Central memory CD8-positive, alpha-beta T cell (primary cell): ENCODE results near the gene RBMS3.
A peak's percentile ranks its signal among the peaks of the same experiment; 100 is the strongest.
"Not testable (repeated sequence)": the region's sequence is repeated elsewhere in the genome, so short reads cannot be mapped to it uniquely, and the experiment has no call there.

Experiments used
- ATAC-seq: fragments of 150-1000 bp; cut with Tn5 transposase; replicated peaks from 2 replicates; pipeline ENCODE4 v1.10.0; 2022; ENCODE audit warnings: mild to moderate bottlenecking, moderate FRiP score, moderate number of reproducible peaks; ENCODE audit not compliant: poor library complexity, severe bottlenecking; ENCODE audit errors: extremely low read depth
- DNase-seq, 2 donors: peaks; one replicate each; pipeline ENCODE4 v3.0.0; 2021; ENCODE audit warnings: low spot score in 2 of 2
- H3K27ac Mint-ChIP-seq: one replicate; pipeline ENCODE4 v1.8.0; 2022; ENCODE audit warnings: low read depth, mild to moderate bottlenecking, moderate library complexity, mixed read lengths
- H3K27me3 Mint-ChIP-seq: one replicate; pipeline ENCODE4 v1.8.0; 2022; ENCODE audit warnings: mixed read lengths
- H3K36me3 Mint-ChIP-seq: one replicate; pipeline ENCODE4 v1.8.0; 2022; ENCODE audit warnings: mild to moderate bottlenecking, moderate library complexity, mixed read lengths; ENCODE audit not compliant: insufficient read depth
- H3K4me1 Mint-ChIP-seq: one replicate; pipeline ENCODE4 v1.8.0; 2022; ENCODE audit warnings: mixed read lengths
- H3K4me3 Mint-ChIP-seq: one replicate; pipeline ENCODE4 v1.8.0; 2022; ENCODE audit warnings: mild to moderate bottlenecking, moderate library complexity, mixed read lengths
- H3K9me3 Mint-ChIP-seq: one replicate; pipeline ENCODE4 v1.8.0; 2022; ENCODE audit warnings: mixed read lengths

Gene RBMS3

DNA sequence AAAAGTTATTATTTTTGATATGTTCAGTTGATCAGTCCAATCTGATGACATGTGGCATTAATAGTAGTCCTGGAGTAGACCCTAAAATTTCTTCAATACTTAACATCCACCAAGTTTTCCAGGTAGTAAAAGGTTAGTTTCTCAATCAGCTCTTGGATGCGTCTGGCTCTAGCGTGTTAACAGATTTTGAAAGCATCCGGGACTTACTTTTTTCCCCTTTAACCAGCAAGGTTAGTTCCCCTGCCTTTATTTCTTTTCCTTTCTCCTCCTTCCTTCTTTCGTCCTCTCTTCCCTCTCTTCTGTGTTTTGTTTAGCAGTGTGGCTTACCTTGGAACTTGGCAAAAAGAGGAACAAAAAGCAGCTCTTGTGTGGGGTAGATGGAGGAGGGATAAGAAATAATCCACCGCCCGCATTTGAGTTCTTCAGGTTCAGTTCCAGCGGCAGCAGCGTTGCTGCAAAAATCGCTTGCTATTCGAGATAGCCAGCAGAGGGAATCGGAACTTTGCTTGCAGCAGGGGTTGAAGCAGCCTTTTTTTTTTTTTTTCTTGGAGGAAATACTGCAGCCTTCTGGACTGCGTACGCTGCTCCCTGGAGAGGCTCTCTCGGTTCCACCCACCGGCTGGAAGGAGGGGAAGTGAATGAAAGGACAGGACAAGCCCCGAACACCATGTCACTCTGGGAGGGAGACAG lies at the start of gene RBMS3:
Gene RBMS3, plus strand, starts transcription at position 668 of the 690 bp plus-strand sequence.
- DNase-seq, result no peak
- Mint-ChIP-seq H3K4me3 (peak within 1 kb of the TSS; percentile 72), H3K27me3 (peaks cover 26% of the 10 kb centered on the region), H3K27ac (peak within 1 kb of the TSS; percentile 89), H3K4me1 (peaks cover 19% of the 10 kb centered on the region), H3K36me3 (peaks cover 2% of the 10 kb centered on the region), H3K9me3 (no peaks in the 10 kb centered on the region)
- ATAC-seq, result no peak

- H3K27me3 Mint-ChIP-seq, result not testable (repeated sequence)
These were observed 47.7 kb upstream of the RBMS3 start for GRCh38 chr3:29233126-29233525.

DNA sequence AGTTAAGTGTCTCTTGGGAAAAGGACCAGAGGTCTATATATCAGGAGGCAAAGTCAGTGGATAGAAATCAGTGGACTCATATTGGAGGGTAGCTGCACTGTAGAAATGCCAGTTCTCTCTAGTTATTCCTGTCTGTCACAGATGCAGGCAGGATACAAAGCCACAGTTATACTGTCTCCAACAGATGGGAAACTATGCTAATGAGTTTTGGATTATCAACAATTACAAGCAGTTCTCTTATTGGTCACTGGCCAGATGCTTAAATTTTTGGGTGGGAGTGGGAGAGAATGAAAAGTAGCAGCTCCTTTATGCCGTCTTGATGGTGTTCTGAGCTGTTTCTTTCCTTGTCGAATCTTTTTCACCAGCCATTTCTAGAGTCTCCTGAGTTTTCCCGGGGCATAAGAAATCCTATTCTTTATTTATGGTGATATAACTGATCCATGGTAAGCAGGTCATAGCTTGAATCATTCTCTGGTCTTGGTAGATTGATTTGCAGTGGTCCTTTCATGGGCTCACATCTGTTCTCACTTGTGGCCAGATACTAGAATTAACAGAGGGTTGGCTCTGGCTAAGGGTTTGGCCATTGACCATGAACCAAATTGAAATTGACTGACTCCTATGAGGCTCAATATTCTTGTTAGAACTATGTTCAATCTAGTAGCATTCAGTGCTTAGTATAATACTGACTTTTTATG lies 44.6 kb upstream of the RBMS3 start:
- Mint-ChIP-seq H3K4me1 (no peaks in the 10 kb centered on the region), H3K36me3 (no peaks in the 10 kb centered on the region)
- no peak for ATAC-seq

More at GRCh38 chr3:29233126-29233525, 47.7 kb upstream of the RBMS3 start:
- H3K4me1 Mint-ChIP-seq, ATAC-seq, H3K36me3 Mint-ChIP-seq, H3K4me3 Mint-ChIP-seq, DNase-seq, H3K27ac Mint-ChIP-seq: not testable (repeated sequence)
- peaks cover 11% of the 10 kb centered on the region for H3K9me3 Mint-ChIP-seq

DNA sequence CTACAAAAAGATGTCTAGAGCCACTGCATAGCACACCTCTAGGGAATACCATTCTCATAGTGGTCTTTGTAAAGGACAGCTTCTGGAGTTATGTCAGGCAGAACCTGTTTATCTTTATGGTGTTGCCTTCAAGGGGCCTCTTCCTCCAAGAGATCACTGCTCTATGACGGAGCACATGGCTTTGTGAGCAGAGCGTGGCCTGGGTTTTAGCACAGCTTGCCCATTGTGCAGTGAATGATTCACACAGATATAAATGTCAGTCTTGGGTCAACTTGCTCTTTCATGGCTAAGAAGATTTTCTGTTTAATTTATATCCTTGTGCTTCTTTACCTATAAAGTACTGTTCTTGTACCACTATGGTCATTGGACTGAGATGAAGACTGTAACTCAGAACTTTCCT lies 41.5 kb upstream of the RBMS3 start:
- H3K4me3 Mint-ChIP-seq, result no peak overlapping the region
- no peaks in the 10 kb centered on the region for H3K27me3 Mint-ChIP-seq
- ATAC-seq, result no peak
- no peak for DNase-seq
- no peak overlapping the region for H3K27ac Mint-ChIP-seq
- H3K9me3 Mint-ChIP-seq, result no peaks in the 10 kb centered on the region
- H3K36me3 Mint-ChIP-seq, result no peaks in the 10 kb centered on the region
- no peaks in the 10 kb centered on the region for H3K4me1 Mint-ChIP-seq

More for the DNA sequence above, 44.6 kb upstream of the RBMS3 start:
- Mint-ChIP-seq H3K9me3 (peaks cover 4% of the 10 kb centered on the region), H3K27ac (no peak overlapping the region), H3K27me3 (no peaks in the 10 kb centered on the region), H3K4me3 (no peak overlapping the region)
- DNase-seq, result no peak

- Mint-ChIP-seq H3K36me3 (no peaks in the 10 kb centered on the region), H3K9me3 (no peaks in the 10 kb centered on the region), H3K4me1 (no peaks in the 10 kb centered on the region), H3K27ac (no peak overlapping the region), H3K4me3 (no peak overlapping the region), H3K27me3 (no peaks in the 10 kb centered on the region)
- ATAC-seq (no peak), DNase-seq (no peak)
These were observed 40.6 kb upstream of the RBMS3 start for GRCh38 chr3:29240248-29240647.

- H3K27me3 Mint-ChIP-seq, result no peaks in the 10 kb centered on the region
- DNase-seq (no peak), ATAC-seq (no peak)
- no peak overlapping the region for H3K27ac Mint-ChIP-seq
- no peaks in the 10 kb centered on the region for H3K9me3 Mint-ChIP-seq
- H3K36me3 Mint-ChIP-seq, result no peaks in the 10 kb centered on the region
- H3K4me1 Mint-ChIP-seq, result no peaks in the 10 kb centered on the region
- H3K4me3 Mint-ChIP-seq, result no peak overlapping the region
These were observed 40.0 kb upstream of the RBMS3 start for GRCh38 chr3:29240887-29241286.

DNA sequence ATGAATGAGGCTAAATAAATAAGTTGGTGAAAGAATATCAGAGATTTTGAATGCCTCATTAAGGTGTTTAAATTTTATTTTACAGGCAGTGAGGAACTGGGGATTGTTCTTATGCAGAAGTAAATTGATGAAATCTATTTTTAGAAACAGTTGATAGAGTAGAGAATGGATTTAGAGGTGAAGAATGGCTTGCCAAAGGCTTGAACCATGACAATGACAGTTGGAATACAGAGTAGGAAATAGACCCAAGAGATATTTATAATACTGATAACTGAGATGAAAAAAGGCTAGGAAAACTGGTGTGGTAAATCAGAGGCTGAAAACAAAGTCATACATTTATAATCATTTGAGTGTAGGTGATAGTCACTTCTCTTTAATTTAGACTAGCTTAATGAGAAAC lies 39.0 kb upstream of the RBMS3 start:
- DNase-seq (no peak), ATAC-seq (no peak)
- no peak overlapping the region for H3K4me3 Mint-ChIP-seq
- H3K36me3 Mint-ChIP-seq, result no peaks in the 10 kb centered on the region
- H3K4me1 Mint-ChIP-seq, result no peaks in the 10 kb centered on the region
- H3K9me3 Mint-ChIP-seq, result no peaks in the 10 kb centered on the region
- no peak overlapping the region for H3K27ac Mint-ChIP-seq
- no peaks in the 10 kb centered on the region for H3K27me3 Mint-ChIP-seq

GRCh38 chr3:29242296-29242695 lies 38.6 kb upstream of the RBMS3 start:
- Mint-ChIP-seq H3K9me3 (peaks cover 3% of the 10 kb centered on the region), H3K27me3 (no peaks in the 10 kb centered on the region), H3K4me1 (no peaks in the 10 kb centered on the region), H3K36me3 (no peaks in the 10 kb centered on the region), H3K27ac (no peak overlapping the region), H3K4me3 (no peak overlapping the region)
- ATAC-seq, result no peak
- no peak for DNase-seq

DNA sequence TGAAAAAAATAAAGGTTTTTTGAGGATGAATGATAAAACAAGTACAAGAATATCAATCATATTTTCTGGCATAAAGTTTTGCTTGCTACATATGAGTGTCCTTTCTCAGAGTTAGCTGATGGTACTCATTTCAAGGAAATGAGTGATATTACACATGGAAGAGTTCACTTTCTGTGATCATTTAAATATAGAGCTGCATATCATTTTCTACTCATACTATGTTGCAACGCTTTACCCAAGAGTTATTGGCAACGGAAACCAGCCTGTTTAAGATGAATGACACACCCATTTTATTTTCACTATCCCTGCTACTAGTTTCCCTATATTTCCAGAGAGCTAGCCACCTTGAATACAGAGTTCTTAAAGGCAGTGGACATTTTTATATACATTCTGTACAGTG lies 35.4 kb upstream of the RBMS3 start:
- DNase-seq, result no peak
- no peaks in the 10 kb centered on the region for H3K27me3 Mint-ChIP-seq
- no peak overlapping the region for H3K4me3 Mint-ChIP-seq
- H3K9me3 Mint-ChIP-seq, result peaks cover 6% of the 10 kb centered on the region
- H3K4me1 Mint-ChIP-seq, result no peaks in the 10 kb centered on the region
- no peak overlapping the region for H3K27ac Mint-ChIP-seq
- no peaks in the 10 kb centered on the region for H3K36me3 Mint-ChIP-seq
- no peak for ATAC-seq

DNA sequence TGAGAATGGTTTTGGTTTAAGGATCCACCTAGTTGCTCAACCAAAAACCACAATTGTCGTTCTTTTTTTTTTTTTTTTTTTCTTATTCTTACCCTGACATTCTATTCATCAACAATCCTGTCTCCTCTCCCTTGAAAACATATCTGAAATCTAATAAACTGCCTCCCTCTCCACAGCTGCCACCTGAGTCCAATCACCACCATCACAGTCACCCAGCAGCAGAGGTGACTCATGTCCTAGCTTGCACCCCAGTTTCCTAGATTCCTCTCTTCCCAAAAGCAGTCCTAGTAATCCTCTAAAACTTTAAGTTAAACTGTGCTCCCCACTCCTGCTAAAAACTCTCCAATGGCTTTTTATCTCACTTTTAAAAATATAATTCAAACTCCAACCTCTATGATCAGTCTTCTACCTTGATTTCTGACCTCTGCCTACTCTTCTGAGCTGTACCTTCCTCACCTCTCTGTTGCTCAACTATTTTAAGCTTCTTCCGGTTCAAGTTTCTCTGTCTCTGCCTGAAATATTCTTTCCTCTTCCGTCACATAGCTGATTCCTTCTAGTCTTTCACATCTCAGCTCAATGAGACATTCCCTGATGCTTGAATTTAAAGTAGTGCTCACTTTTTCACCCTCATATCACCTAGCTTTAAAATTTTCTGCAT lies 33.7 kb upstream of the RBMS3 start:
- no peaks in the 10 kb centered on the region for H3K27me3 Mint-ChIP-seq
- DNase-seq (no peak), ATAC-seq (no peak)
- H3K27ac Mint-ChIP-seq, result no peak overlapping the region
- peaks cover 6% of the 10 kb centered on the region for H3K9me3 Mint-ChIP-seq
- no peaks in the 10 kb centered on the region for H3K36me3 Mint-ChIP-seq
- H3K4me1 Mint-ChIP-seq, result no peaks in the 10 kb centered on the region
- H3K4me3 Mint-ChIP-seq, result no peak overlapping the region

DNA sequence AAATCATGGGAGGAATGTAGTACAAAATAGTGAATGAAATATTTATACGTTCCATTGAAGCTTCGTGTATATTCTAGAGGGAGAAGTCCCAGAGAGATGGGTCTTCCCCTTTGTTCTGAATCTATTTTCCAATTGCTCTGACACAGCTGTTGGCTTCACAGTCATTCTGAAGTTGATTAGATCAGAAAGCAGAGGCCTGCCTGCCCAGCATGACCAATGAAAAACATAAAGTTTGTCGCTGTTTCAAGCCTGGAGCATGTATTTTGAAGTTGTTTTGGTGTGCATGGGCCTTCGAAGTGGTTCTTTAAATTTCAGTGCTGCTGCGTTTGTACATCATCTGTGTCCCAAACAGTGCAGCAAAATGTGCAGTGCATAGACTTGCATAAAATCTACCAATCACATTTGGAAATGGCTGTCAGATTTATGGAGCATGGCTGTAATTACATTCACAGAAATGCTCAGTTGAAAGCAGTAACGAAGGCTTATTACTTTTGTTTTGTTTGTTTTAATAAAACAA lies 31.0 kb upstream of the RBMS3 start:
- H3K27me3 Mint-ChIP-seq, result no peaks in the 10 kb centered on the region
- H3K9me3 Mint-ChIP-seq, result peaks cover 6% of the 10 kb centered on the region
- H3K4me1 Mint-ChIP-seq, result no peaks in the 10 kb centered on the region
- H3K36me3 Mint-ChIP-seq, result no peaks in the 10 kb centered on the region
- H3K4me3 Mint-ChIP-seq, result no peak overlapping the region
- ATAC-seq (no peak), DNase-seq (no peak)
- H3K27ac Mint-ChIP-seq, result no peak overlapping the region

- H3K4me3 Mint-ChIP-seq, result no peak overlapping the region
- no peak for ATAC-seq
These were observed 24.8 kb upstream of the RBMS3 start for GRCh38 chr3:29255854-29256696.

More at GRCh38 chr3:29255854-29256696, 24.8 kb upstream of the RBMS3 start:
- no peaks in the 10 kb centered on the region for H3K27me3 Mint-ChIP-seq
- peaks cover 17% of the 10 kb centered on the region for H3K9me3 Mint-ChIP-seq
- no peak overlapping the region for H3K27ac Mint-ChIP-seq
- H3K4me1 Mint-ChIP-seq, result no peaks in the 10 kb centered on the region
- no peaks in the 10 kb centered on the region for H3K36me3 Mint-ChIP-seq
- DNase-seq, result no peak
